HG02870 (cell line): Measurements from ENCODE around the gene TIFAB.

Experiments
- ATAC-seq: cut with Tn5 transposase; IDR thresholded peaks from one replicate; pipeline ENCODE4 v1.9.1; 2021; ENCODE audit warnings: mild to moderate bottlenecking, moderate library complexity; ENCODE audit not compliant: unreplicated experiment

Gene TIFAB

DNA sequence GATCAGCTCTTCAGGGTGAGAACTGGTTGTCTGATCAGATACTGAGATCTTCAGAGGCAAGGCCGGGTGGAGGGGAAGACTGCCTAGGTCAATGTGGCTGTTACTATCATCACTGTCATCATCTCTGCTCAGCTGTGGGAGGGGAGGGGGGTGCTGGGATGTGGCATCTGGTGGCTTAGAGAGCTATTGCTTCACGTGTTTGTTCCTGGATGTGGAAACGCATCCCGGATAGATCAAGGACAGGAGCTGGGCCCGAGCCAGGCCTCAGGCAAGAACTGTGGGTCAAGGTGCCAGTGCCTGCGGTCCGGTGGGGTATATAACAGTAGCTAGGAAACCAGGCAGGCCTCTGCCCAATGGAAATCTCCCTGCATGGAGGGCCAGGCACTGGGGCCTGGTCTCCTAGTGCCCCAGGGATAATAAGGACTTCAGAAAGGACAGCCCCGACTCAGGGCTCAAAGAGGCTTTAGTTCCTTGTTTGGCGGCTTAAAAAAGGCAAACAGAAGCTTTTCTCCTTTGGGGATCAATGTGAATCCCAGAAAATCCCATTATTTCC, 30.3 kb upstream of the TIFAB start:
- no peak for ATAC-seq

DNA sequence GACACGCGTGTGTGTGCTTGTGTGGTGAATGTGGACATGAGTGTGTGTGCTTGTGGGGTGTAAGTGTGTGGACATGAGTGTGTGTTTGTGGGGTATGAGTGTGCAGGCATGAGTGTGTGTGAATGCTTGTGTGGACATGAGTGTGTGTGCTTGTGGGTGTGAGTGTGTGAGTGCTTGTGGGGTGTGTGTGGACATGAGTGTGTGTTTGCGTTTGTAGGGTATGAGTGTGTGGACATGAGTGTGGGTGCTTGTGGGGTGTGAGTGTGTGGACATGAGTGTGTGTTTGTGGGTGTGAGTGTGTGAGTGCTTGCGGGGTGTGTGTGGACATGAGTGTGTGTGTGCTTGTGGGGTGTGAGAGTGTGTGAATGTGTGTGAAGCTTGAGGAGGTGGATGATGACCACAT, 29.8 kb upstream of the TIFAB start:
- no peak for ATAC-seq

DNA sequence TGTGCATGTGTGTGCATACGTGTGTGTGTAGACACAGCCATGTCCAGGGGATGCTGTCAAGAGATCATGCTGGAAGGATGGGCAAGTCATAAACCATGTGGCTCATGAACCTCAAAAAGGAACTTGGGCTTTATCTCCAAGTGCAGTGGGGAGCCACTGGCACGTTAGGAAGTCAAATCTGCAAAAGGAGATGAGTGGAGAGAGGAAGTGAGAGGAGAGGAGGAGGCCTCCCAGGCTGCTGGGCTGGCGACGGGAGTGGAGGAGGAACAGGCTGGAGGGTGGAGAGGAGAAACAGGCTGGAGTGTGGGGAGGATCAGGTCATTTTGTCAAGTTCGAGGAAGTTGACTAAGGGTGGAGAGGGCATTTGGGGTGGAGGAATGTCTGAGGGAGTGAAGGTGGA, 29.2 kb upstream of the TIFAB start:
- no peak for ATAC-seq

DNA sequence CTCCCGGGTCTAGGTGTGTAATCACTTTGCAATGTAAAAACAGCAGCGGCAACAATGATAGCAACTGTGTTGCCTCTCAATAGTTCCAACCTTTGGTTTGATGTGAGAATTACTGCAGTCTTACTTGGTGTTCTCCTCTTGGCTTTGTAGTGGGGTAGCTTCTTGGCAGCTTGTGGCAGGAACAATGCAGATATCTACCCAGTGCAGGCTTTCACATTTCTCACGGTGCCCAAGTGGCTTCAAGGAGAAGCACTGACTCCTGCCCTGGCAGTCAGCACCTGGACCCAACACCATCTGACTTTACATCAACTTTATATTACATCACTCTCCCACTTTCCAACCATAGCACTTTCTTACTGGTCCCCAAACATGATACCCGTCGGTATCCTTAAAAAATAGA, 28.4 kb upstream of the TIFAB start:
- no peak for ATAC-seq

DNA sequence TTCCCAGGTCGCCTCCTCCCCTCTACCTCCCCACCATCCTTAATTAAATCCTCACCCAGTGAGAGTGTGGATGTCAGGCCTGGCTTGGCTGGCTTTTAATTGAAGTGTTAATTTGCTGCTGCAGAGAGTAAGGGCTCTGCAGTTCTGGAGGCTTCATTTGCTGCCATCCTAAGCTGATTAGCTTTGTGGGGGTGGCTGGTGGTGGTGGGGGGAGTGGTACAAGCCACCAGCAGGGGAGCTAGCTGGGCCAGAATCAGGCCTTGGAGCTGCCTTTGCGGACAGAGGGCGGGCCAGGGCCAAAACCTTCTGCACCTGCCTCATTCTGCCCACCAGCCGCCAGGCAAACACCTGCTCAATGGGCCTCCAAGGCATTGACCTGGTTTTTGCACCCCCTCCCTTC, 26.8 kb upstream of the TIFAB start:
- no peak for ATAC-seq

DNA sequence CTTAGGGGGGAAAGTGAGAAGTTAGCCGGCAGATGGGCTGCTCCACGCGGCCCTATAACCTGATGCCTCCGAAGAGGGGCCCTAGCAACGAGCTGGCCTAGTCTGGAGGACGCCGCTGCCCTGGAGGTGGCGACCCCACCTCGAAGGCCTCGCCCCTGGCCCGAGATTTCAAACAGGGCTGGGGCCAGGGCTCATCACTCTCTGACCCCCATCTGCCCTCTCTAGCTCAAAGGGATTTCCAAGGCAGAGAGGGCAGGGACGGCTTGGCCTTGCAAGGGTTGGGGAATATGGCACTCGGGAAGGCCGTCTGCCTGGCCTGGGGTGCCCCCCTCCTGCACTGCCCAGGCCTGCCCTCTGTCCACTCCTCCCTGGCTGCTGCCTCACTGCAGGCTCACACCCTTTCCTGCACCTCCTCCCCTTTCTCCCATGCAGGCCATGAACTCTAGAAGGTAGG, 25.5 kb upstream of the TIFAB start:
- ATAC-seq = no peak

DNA sequence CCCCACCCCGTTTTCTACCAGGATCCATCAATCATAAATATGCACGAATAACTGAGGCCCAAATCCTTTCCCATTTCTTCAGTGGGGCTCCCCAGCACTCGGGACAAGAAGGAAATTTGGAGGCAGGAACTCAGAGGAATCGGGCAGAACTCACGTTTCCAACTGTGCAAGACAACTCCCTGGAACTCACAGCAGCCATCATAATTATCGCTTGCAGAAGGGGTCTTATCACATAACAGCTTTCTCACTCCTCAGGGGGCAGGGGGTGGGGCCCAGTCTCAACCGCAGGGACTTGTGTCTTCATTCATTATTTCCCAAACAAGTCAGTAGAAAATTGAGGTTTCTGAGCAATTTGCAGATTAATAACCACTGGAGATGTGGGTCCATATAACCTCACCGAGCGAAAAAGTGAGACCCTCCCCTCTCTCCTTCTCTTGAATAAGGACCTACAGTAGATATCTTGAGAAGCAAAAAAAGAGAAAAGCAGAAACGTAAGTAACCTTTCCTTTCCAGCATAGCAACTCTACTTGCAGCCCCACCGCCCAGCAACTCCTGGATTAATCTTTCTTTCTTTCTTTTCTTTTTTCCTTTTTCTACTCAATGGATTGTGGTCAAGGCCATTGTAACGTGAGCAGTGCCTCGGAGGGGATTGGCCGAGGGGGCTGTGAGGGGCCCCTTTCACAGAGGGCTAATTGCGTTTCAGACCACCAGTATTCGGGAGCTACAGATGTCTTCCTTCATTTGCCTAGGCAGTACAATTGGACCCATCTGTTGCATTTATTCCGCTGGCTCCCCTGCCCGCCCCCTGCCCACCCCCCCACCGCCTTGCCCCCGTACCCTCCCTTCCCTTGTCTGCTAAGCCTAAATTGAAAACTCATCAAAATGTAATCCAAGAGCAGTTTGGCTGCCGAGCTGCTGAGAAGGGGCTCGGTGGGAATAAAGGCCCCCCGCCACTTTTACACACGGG, 24.7 kb upstream of the TIFAB start:
- no peak for ATAC-seq

DNA sequence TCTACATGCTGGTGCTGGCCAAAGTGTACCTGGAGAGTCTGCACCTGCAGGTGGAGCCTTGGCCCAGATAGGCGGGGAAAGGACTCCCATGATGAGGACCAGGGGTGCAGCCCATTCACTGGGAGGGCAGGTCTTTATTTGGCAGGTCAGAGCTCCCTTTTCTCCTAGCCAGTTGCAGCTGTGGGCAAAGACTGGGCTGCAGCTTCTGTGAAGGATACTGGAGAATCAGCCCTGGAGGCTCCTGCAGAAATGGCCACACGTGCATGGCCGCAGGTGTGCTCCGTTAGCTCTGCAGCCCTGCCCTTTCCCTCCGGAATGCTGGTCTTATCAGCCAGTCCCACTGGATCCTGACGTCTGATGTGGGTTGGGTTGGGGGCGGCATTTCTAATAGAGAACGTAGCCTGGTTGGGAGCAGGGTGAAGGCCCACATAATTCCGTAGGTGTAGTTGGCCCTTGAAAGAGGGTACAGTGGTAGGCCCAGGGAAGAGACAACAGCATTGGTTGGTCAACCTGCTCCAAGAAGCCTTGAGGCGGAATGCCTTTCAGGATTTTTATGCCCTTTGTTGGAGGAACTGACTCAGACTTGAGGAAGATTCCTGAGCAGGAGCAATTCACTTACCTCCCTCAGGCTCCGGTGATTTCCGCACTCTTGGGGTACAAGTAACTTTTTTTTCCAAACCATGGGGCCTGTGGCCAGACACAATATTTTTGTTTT, 22.0 kb upstream of the TIFAB start:
- no peak for ATAC-seq

DNA sequence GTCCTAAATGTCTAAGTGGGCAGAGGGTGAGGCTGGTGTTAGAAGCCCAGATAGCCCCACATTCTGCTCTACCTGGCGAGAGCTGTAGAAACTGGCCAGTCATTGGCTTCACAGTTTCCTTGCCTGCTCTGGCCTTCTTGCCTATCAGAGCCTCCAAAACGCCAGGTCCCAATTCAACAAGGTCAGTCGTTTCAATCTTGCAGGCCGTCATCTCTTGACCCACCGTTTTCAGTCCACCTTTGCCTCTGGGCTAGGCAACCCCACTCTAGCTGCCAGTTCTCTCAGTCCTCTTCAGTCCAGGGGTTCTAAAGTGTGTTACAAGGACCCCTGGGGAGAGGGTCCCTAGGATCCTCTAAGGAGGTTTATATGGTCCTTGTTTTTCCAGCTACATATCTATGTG, 20.0 kb upstream of the TIFAB start:
- ATAC-seq = no peak

DNA sequence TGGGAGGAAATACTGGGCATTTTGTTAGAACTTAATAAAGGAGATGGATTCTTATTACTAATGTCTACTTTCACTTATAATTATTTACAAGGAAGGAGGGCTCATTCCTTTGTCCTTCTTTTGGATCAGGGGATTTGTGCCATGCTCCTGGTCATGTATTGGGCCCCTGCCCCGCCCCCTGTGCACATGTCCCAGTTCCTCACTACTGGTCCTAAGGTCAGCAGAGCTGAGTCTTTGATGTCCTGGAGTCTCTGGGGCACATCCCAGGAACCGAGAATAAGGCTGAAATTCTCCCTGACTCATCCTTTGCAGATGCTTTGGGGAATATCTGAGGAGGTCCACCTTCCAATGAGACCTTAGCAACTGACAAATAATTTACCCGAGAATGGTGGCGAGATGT, 19.6 kb upstream of the TIFAB start:
- no peak for ATAC-seq

DNA sequence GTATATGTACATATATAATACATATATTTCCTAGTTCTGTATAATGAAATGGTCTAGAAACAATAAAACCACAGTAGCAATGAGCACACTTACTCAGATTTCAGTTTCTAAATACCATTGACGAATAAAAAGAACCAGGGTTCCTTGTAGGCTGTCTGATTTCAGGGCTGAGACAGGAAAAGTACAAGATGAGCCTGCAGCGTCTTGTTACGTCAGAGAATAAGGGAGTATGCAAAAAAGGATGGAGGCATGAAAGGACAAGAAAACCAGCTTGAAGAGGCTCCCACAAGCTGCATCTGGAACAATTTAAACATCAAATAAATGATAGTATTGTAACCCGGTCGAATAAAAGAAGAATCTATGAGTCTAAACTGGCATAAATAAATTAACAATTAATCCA, 17.8 kb upstream of the TIFAB start:
- ATAC-seq = no peak

DNA sequence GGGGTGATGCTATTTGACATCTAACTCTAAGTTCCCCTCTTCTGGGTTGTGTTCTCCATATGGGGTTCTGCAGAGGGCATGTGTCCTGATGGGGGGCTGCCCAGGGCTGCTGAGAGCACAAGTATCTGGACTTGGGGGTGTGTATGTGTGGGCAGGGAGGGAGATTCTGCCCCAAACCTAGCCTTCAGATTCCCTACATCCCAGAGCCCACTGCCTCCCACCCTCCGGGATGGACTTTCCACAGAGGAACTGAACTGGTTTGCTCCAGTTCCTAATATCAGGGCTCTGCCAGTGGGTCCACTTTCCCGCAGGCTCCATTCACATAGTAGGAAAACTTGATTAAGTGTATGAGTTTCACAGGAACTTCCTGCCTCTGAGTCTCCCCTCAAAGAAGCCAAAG, 16.4 kb upstream of the TIFAB start:
- ATAC-seq = no peak

DNA sequence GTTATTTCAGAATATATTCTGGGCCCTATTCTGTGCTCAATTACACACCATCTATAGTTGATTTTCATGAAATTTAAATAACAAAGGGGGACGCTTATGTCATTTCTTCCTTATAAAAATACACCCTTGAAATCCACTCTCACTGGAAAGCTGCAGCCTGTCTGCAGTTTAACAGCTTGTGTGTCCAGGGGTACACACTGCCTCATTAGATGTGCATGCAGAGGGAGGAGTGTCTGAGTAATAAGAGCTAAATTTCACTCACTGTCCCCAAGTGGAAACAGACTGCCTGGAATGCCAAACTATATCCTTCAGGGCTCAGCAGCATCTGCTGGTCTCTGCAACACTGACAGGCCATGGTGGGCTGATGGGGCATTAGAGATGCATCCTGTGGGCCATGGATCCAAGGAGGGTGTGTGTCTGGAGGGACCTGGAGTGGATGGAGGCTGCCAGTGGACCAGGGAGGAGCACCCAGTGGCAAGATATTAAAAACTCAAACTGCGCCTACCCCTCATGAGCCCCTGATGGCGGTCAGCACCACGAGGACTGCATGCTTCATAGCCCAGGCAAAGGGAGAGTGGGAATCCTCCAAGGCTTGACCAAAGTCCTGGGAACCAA, 15.8 kb upstream of the TIFAB start:
- no peak for ATAC-seq

DNA sequence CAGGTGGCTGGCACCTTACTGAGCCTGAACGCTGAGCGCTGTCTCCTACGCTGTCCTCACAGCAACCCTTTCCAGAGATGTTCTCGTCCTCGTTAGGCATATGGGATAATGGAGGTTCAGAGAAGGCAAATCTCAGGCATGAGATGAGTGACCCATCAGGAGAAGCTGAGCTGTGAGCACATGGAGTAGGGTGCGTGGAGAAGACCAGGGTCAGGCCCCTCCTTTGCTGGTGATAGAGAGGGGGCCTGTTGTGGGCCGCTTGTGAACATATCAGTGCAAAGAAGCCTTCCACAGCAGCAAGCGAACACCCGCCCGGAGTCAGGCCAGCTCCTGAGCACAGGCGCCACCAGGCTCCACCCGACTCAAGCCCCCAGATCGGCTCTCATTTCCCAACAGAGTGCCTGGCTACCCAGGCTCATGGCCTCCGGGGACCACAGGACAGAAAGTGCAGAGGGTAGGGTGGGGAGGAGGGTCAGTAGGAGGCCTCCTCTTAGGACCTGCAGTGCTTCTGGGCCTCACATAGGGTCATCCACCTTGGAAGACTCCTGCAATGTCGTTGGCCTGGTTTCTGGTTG, 15.0 kb upstream of the TIFAB start:
- ATAC-seq = no peak

DNA sequence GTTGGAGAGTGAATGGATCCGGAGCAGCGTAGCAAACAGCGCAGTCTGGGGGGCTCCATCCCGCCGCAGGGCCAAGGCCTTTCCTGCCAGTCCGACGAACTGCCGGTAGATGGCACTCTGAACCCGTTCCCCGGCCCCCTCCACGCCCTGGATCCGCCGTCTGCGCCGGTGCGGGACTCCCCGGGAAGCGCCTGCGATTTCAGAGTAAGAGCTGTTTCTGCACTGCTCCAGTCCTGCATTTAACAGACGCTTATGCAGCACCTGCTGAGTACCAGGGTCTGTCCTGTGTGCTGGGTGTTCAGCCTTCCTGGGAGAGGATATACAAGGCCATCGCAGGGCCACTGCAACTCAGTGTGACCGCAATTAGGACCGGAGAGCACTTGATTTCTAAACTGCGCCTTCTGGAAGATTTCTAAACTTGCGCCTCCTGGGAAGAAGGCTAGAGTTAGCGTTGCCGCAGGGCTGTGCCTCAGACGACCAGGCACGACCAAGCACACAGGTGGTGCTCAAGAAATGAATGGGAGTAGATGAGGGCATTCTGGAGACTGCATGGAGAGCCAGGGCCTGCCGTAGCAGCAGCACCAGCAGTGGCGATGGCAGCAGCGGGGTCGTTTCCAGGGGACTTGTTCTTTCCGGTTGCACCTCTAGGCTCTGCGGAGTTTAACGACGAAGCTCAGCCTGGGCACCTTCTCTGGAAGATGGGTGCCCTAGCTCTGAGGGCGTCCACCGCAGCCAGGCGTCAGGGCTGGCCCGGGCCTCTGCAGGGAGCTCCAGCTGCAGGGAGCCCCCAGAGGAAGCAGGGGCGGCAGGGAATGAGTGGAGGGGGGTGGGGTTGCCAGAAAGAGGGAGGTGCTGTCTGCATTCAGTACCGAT, 14.3 kb upstream of the TIFAB start:
- ATAC-seq = no peak

DNA sequence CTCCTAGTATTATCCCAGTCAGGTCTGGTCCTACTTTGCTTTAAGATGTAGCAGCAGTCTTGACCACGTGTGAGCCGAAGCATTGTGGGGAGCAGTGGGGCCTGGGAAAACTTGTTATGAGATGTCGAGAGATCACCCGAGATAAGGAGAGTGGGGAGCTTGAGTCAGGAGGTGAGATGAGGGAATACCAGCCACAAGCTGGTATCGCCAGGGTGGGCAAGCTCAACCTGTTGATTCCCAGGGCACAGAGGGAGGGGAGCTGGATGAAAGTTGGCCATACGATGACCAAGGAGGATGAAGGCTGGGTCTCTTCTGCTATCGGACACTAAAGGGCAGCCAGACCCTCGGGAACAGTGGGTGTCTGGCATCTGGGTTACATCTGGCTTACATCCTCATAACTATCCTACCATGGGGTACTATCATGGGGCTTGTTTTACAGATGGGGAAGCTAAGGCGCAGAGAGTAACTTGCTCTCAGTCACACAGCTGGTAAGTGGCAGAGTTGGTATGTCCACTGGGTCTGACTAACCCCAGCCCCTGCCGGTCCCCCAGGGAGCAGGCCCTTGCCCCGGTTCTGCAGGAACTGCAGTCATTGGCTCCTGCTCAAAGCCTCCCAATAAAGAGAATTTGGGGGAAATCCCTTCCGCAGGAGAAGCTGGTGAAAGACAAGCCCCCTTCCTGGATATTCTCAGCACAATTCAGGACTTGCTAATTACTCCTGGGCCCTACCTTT, 13.4 kb upstream of the TIFAB start:
- ATAC-seq = no peak

DNA sequence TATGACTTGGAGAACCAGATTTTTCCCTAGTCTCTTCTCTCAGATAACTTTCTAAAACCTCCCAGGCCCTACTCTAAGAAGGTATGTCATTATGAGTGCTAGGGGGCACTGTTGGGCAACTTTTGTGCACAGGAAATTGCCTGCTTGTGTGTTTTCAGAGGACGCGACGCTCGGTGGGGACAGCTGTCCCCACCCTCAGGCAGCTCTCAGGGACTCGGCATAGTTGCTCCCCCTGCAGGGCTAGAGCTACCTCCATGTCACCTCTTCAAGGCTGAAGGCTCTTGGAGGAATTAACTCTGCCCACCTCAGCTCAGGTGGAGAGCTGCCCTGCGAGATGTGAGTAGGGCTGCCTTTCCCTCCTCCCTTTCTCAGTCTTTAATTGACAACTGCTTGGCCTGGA, 10.2 kb upstream of the TIFAB start:
- peak; percentile 44 for ATAC-seq

DNA sequence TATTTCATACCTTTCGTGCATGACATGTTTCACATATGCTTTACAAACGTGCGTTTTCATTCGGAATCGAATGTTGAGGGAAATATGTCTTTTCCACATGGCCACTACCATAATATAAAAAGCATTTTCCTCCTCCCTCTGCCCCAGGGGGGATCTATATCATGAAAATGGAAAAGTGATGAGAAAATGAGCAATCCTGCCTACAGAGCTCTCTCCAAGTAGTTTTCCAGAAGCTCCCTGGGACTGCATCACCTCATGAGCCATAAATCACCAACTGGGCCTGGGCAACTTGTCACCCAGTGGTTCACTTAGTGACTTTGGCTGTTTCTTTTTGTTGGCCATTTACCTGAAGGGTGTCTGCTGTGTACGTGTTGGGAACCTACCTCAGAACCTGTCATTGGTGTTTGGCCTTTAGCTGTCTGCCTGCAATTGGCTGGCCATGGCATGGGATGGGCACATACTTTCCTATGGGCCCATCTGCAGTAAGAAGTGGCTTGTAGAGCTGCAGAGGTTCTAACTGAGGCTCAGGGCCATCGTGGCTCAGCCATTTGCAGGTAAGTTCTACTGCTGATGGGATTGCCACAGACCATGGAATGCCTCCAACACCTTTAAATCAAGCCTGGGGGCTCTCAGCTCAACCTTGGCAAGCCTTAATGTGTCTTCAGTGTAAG, 9.5 kb upstream of the TIFAB start:
- ATAC-seq = no peak
